GM12878 (cell line): ENCODE results near the gene MGST1. TPM values are rescaled to one million over a fixed set of nuclear protein-coding genes. Genes with fewer than 3 reads are reported as not detected.

Source experiments
- ATAC-seq: fragments of 200-7000 bp; cut with Tn5 transposase; 3 replicates; pipeline ENCODE4 v1.9.1; 2020; ENCODE audit warnings: mild to moderate bottlenecking, moderate library complexity
- BruUV-seq: library from RNA; stranded (reverse); fragments of 400-500 nt; replicated peaks from 2 replicates; lab custom pipeline; 2021; lab: Mats Ljungman, UMichigan
- CTCF ChIA-PET: fragments of 300-600 bp; sonication (Branson Sonifier 250); formaldehyde crosslinking; extraction: SDS; loops from one replicate; lab custom pipeline; 2021; ENCODE audit warnings: inconsistent platforms; lab: Yijun Ruan, JAX
- POLR2A ChIA-PET: fragments of 350-600 bp; formaldehyde crosslinking; extraction: SDS; loops from one replicate; lab custom pipeline; 2021; ENCODE audit warnings: inconsistent platforms; lab: Charles Lee
- RAD21 ChIA-PET: fragments of 300-600 bp; sonication (Branson Sonifier 250); formaldehyde crosslinking; loops from one replicate; lab custom pipeline; 2023; ENCODE audit warnings: antibody characterized with exemption; ENCODE audit not compliant: unreplicated experiment; lab: Charles Lee
- SMC1A ChIA-PET: fragments of 300-600 bp; sonication (Branson Sonifier 250); formaldehyde crosslinking; loops from one replicate; lab custom pipeline; 2023; ENCODE audit not compliant: unreplicated experiment, uncharacterized antibody; lab: Charles Lee
- DNase-seq: peaks from one replicate; pipeline ENCODE4 v3.0.0-alpha.2; 2011; ENCODE audit warnings: low read depth, low spot score
- FAIRE-seq: peaks from 3 replicates; lab custom pipeline; 2011; peaks lifted over from hg19 to GRCh38; lab: Jason Lieb, UNC
- H2AFZ ChIP-seq: 2 replicates; pipeline ENCODE4 v1.6.0; 2011; ENCODE audit warnings: low read depth, low read length, control low read depth; ENCODE audit not compliant: control insufficient read depth
- H3K27ac ChIP-seq: 2 replicates; pipeline ENCODE4 v1.5.1; 2011; ENCODE audit warnings: control low read depth; ENCODE audit not compliant: control insufficient read depth, insufficient read depth
- H3K27me3 ChIP-seq, 2 experiments: replicated peaks in 1 of 2; 2 replicates each; pipeline versions ENCODE4 v1.6.0 to v1.6.1; 2011; ENCODE audit warnings: low read length in 1 of 2; ENCODE audit not compliant: control insufficient read depth in 2 of 2, insufficient read depth in 2 of 2
- H3K36me3 ChIP-seq, 2 experiments: 2 replicates each; pipeline ENCODE4 v1.5.1; 2011; ENCODE audit warnings: low read length in 1 of 2; ENCODE audit not compliant: control insufficient read depth in 2 of 2, insufficient read depth in 2 of 2
- H3K4me1 ChIP-seq: 2 replicates; pipeline ENCODE4 v1.6.1; 2011; ENCODE audit warnings: mild to moderate bottlenecking, low read length, moderate library complexity, mixed read lengths; ENCODE audit not compliant: control insufficient read depth, insufficient read depth
- H3K4me2 ChIP-seq: 2 replicates; pipeline ENCODE4 v1.6.0; 2011; ENCODE audit warnings: control low read depth; ENCODE audit not compliant: control insufficient read depth, insufficient read depth
- H3K4me3 ChIP-seq: fragments of 200-600 bp; sonication (generic); 2 replicates; pipeline ENCODE4 v1.5.1; 2016
- H3K79me2 ChIP-seq: 2 replicates; pipeline ENCODE4 v1.6.0; 2011; ENCODE audit warnings: low read length; ENCODE audit not compliant: control insufficient read depth, insufficient read depth
- H3K9ac ChIP-seq: 2 replicates; pipeline ENCODE4 v1.8.0; 2011; ENCODE audit warnings: low read length, control low read depth, mixed read lengths; ENCODE audit not compliant: control insufficient read depth, insufficient read depth
- H3K9me3 ChIP-seq: replicated peaks from 3 replicates; pipeline ENCODE4 v1.5.1; 2011; ENCODE audit warnings: mild to moderate bottlenecking, low read length; ENCODE audit not compliant: control insufficient read depth, insufficient read depth
- H4K20me1 ChIP-seq: 2 replicates; pipeline ENCODE4 v1.6.0; 2011; ENCODE audit not compliant: control insufficient read depth, insufficient read depth
- ASH2L ChIP-seq: fragments of 300-600, 200-600 bp; sonication (generic); IDR thresholded peaks from 2 replicates; pipeline ENCODE4 v1.6.1; 2017; ENCODE audit warnings: low read depth, mild to moderate bottlenecking, borderline replicate concordance
- BCL3 ChIP-seq: IDR thresholded peaks from 2 replicates; pipeline ENCODE4 v1.6.1; 2011; ENCODE audit warnings: borderline replicate concordance, low read depth, mild to moderate bottlenecking, moderate library complexity, low read length; ENCODE audit not compliant: insufficient read depth, poor library complexity, severe bottlenecking
- CHD1 ChIP-seq: IDR thresholded peaks from 2 replicates; pipeline ENCODE4 v1.6.1; 2012; ENCODE audit warnings: low read depth, low read length, improper control_type of control experiment
- CHD4 ChIP-seq: fragments of 200-600 bp; sonication (generic); IDR thresholded peaks from 2 replicates; pipeline ENCODE4 v1.6.1; 2016; ENCODE audit warnings: mild to moderate bottlenecking
- FOXM1 ChIP-seq: IDR thresholded peaks from 2 replicates; pipeline ENCODE4 v1.6.1; 2012; ENCODE audit warnings: low read depth, mild to moderate bottlenecking, inconsistent platforms, low read length, moderate library complexity
- MTA3 ChIP-seq: IDR thresholded peaks from 2 replicates; pipeline ENCODE4 v1.6.1; 2012; ENCODE audit warnings: low read length, inconsistent platforms, borderline replicate concordance
- NFYB ChIP-seq: IDR thresholded peaks from 2 replicates; pipeline ENCODE4 v1.6.1; 2011; ENCODE audit warnings: low read depth, mild to moderate bottlenecking, low read length, improper control_type of control experiment, moderate library complexity; ENCODE audit not compliant: insufficient read depth
- RAD21 ChIP-seq: IDR thresholded peaks from 2 replicates; pipeline ENCODE4 v1.6.1; 2011; ENCODE audit warnings: mild to moderate bottlenecking, low read depth, low read length, moderate library complexity; ENCODE audit not compliant: insufficient read depth
- SKIL ChIP-seq: fragments of 450-650 bp; IDR thresholded peaks from 2 replicates; pipeline ENCODE4 v1.6.1; 2017; ENCODE audit warnings: mild to moderate bottlenecking, low read depth, inconsistent platforms; ENCODE audit not compliant: poor library complexity, severe bottlenecking
- ZNF207 ChIP-seq: fragments of 450-650 bp; IDR thresholded peaks from 2 replicates; pipeline ENCODE4 v1.6.1; 2014; ENCODE audit warnings: antibody characterized with exemption, mild to moderate bottlenecking, borderline replicate concordance
- WGBS: methylation state at CpG from one replicate; pipeline ENCODE4 v1.1.6; 2016; ENCODE audit warnings: low lambda C conversion rate; ENCODE audit not compliant: insufficient replicate concordance, insufficient coverage; ENCODE audit errors: missing lambda C conversion rate; 5-methylcytosine and 5-hydroxymethylcytosine counted together
- in situ Hi-C: fragments of 300-500 bp; cut with MboI; formaldehyde crosslinking; loops from 9 replicates; pipeline ENCODE4 v1.14.3; 2018; ENCODE audit warnings: mixed read lengths
- intact Hi-C: fragments of 100-400 bp; cut with micrococcal nuclease; formaldehyde crosslinking; loops from one replicate; pipeline ENCODE4 v1.14.2; 2022; ENCODE audit not compliant: unreplicated experiment
- polyA plus RNA-seq, 11 experiments: library from polyadenylated mRNA; depleted of rRNA in 4 of 11; unstranded in 6 of 11; stranded (reverse) in 5 of 11; fragments of >200 nt; fragmentation: Nextera tagmentation in 4 of 11; fragmentation: Illumina TruSeq in 1 of 11; extraction: Ambion mirVana in 4 of 11; extraction: Trizol in 1 of 11; gene quantifications; 1 replicate in 1 of 11; 2 replicates in 10 of 11; pipeline versions ENCODE4 v1.2.1 to v1.2.3, GENCODE V29; 2011 to 2016; ENCODE audit warnings: inconsistent platforms in 2 of 11, missing spikeins in 2 of 11, low read depth in 1 of 11
- total RNA-seq, 4 experiments: library from RNA; depleted of rRNA in 3 of 4; stranded (reverse); fragments of >200 nt in 3 of 4; fragmentation: Illumina TruSeq in 1 of 4; extraction: Trizol in 1 of 4; gene quantifications; 2 replicates each; pipeline versions ENCODE4 v1.2.1 to v1.2.3, GENCODE V29; 2013 to 2021
- TF ChIP-seq, protein P1 (sequence below): IDR thresholded peaks from 2 replicates; pipeline ENCODE4 v1.6.1; 2012; ENCODE audit warnings: low read depth, low read length, improper control_type of control experiment
- TF ChIP-seq, protein P2 (sequence below): fragments of 450-650 bp; IDR thresholded peaks from 2 replicates; pipeline ENCODE4 v1.6.1; 2017; ENCODE audit warnings: borderline replicate concordance

Gene MGST1
- total and polyA plus RNA-seq, 10 of the 15 experiments (the other 5 are each of a cell fraction or from before 2014, with no cell fraction given) = 22.5 to 237 (median 172) TPM

- ChIA-PET SMC1A (no interaction called here), CTCF (no interaction called here), POLR2A (no interaction called here), RAD21 (no interaction called here)
- FAIRE-seq (no peak), ATAC-seq (no peak), DNase-seq (no peak)
- Histone ChIP-seq H3K9ac (no peak overlapping the region), H3K79me2 (no peaks in the 10 kb centered on the region), H3K4me3 (no peak overlapping the region), H3K4me2 (no peak overlapping the region), H2AFZ (no peak overlapping the region), H3K36me3 (no peaks in the 10 kb centered on the region), H3K27me3 (no peaks in the 10 kb centered on the region), H4K20me1 (no peaks in the 10 kb centered on the region), H3K9me3 (no peaks in the 10 kb centered on the region; the same call in 2 of the 3 replicates), H3K27ac (no peak overlapping the region), H3K4me1 (no peaks in the 10 kb centered on the region)
- intact Hi-C loops (no loop called here), in situ Hi-C loops (no loop called here)
- no TSS peak for BruUV-seq
- TF ChIP-seq FOXM1 = no peak
- no peak for TF ChIP-seq BCL3
- TF ChIP-seq, protein P1, sequence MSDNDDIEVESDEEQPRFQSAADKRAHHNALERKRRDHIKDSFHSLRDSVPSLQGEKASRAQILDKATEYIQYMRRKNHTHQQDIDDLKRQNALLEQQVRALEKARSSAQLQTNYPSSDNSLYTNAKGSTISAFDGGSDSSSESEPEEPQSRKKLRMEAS = no peak
- no peak for TF ChIP-seq MTA3
- no peak for TF ChIP-seq ASH2L
- no peak for TF ChIP-seq ZNF207
- no peak for TF ChIP-seq SKIL
- TF ChIP-seq CHD4 = no peak
- no peak for TF ChIP-seq RAD21
- TF ChIP-seq, protein P2, sequence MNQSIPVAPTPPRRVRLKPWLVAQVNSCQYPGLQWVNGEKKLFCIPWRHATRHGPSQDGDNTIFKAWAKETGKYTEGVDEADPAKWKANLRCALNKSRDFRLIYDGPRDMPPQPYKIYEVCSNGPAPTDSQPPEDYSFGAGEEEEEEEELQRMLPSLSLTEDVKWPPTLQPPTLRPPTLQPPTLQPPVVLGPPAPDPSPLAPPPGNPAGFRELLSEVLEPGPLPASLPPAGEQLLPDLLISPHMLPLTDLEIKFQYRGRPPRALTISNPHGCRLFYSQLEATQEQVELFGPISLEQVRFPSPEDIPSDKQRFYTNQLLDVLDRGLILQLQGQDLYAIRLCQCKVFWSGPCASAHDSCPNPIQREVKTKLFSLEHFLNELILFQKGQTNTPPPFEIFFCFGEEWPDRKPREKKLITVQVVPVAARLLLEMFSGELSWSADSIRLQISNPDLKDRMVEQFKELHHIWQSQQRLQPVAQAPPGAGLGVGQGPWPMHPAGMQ = no peak
- TF ChIP-seq CHD1 = no peak
- TF ChIP-seq NFYB = no peak
- 19% methylated on average over 3 of the region's 3 CpGs for WGBS
Measured at GRCh38 chr12:16325426-16325825, 22.0 kb upstream of the MGST1 start.
